ENCODE data around the gene ZDHHC18. TPM values are rescaled to one million over a fixed set of nuclear protein-coding genes. Genes with fewer than 3 reads are reported as not detected.

ZDHHC18 gene, protein sequence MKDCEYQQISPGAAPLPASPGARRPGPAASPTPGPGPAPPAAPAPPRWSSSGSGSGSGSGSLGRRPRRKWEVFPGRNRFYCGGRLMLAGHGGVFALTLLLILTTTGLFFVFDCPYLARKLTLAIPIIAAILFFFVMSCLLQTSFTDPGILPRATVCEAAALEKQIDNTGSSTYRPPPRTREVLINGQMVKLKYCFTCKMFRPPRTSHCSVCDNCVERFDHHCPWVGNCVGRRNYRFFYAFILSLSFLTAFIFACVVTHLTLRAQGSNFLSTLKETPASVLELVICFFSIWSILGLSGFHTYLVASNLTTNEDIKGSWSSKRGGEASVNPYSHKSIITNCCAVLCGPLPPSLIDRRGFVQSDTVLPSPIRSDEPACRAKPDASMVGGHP
- 11.8 TPM for total RNA-seq
- long read RNA-seq, full-length matches to known transcripts, result 7 of 29 reads
- long read RNA-seq, partial matches to known transcripts, result 6 of 29 reads
- long read RNA-seq, other reads (novel, unspliced or antisense), result 16 of 29 reads

DNA sequence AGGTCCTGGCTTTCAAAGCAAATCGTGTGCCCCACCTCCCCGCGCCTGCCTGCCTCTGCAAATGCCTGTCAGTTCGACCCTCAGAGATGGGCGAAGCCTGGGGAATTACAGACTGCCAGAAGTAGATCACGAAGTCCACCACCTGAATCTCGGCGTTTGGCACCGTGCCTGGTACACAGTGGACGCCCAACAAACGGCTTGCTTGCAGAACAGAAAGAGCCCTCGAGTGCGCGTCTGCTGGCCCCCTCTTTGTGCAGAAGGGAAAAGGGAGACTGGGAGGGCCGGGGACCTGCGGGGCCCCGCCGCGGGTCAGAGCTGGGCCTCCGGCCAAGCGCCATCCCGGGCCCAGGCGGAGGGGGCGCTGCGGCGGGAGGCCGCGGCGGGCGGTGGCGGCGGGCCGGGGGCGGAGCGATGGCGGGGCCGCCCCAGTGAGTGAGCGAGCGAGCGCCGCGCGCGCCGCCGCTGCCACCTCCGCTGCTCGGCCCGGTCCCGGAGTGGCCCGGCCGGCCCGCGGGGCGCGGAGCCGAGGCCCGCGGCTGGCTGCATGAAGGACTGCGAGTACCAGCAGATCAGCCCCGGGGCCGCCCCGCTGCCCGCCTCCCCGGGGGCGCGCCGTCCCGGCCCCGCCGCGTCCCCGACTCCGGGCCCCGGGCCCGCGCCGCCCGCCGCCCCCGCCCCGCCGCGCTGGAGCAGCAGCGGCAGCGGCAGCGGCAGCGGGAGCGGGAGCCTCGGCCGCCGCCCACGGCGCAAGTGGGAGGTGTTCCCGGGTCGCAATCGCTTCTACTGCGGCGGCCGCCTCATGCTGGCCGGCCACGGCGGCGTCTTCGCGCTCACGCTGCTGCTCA is at the start of gene ZDHHC18:
ZDHHC18 (plus strand) TSS at position 428 of the 845 bp plus-strand sequence; CDS start at position 545, 117 bp downstream.
- Histone ChIP-seq H3K4me3 (peak within 1 kb of the TSS; percentile 88), H3K27ac (replicated peaks) (peak within 1 kb of the TSS; percentile 86), H3K36me3 (peaks cover 5% of the 10 kb centered on the region), H3K9me3 (replicated peaks) (no peaks in the 10 kb centered on the region), H3K4me1 (peaks cover 46% of the 10 kb centered on the region), H3K27me3 (ENCODE audit: low read depth) (no peaks in the 10 kb centered on the region)
- peak; percentile 73 for DNase-seq
- intact Hi-C loops (cut with micrococcal nuclease), result no loop called here
- TF ChIP-seq, protein P1, sequence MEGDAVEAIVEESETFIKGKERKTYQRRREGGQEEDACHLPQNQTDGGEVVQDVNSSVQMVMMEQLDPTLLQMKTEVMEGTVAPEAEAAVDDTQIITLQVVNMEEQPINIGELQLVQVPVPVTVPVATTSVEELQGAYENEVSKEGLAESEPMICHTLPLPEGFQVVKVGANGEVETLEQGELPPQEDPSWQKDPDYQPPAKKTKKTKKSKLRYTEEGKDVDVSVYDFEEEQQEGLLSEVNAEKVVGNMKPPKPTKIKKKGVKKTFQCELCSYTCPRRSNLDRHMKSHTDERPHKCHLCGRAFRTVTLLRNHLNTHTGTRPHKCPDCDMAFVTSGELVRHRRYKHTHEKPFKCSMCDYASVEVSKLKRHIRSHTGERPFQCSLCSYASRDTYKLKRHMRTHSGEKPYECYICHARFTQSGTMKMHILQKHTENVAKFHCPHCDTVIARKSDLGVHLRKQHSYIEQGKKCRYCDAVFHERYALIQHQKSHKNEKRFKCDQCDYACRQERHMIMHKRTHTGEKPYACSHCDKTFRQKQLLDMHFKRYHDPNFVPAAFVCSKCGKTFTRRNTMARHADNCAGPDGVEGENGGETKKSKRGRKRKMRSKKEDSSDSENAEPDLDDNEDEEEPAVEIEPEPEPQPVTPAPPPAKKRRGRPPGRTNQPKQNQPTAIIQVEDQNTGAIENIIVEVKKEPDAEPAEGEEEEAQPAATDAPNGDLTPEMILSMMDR (IDR thresholded peaks at IDR 0.05; ENCODE audit: borderline replicate concordance), result peak; percentile 67

DNA sequence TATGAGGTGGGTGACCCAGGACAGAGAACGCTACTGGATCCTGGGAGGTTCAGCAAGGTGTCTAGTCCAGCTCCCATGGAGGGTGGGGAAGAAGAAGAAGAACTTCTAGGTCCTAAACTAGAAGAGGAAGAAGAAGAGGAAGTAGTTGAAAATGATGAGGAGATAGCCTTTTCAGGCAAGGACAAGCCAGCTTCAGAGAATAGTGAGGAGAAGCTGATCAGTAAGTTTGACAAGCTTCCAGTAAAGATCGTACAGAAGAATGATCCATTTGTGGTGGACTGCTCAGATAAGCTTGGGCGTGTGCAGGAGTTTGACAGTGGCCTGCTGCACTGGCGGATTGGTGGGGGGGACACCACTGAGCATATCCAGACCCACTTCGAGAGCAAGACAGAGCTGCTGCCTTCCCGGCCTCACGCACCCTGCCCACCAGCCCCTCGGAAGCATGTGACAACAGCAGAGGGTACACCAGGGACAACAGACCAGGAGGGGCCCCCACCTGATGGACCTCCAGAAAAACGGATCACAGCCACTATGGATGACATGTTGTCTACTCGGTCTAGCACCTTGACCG is 47.3 kb upstream of the ZDHHC18 start:
- Histone ChIP-seq H3K27me3 (ENCODE audit: low read depth) (no peaks in the 10 kb centered on the region), H3K4me1 (peaks cover 61% of the 10 kb centered on the region), H3K9me3 (replicated peaks) (no peaks in the 10 kb centered on the region), H3K4me3 (no peak overlapping the region), H3K27ac (replicated peaks) (no peak overlapping the region), H3K36me3 (peaks cover 74% of the 10 kb centered on the region)
- DNase-seq, result no peak
- intact Hi-C loops (cut with micrococcal nuclease), result no loop called here
- TF ChIP-seq, protein P1 (IDR thresholded peaks at IDR 0.05; ENCODE audit: borderline replicate concordance), result no peak

DNA sequence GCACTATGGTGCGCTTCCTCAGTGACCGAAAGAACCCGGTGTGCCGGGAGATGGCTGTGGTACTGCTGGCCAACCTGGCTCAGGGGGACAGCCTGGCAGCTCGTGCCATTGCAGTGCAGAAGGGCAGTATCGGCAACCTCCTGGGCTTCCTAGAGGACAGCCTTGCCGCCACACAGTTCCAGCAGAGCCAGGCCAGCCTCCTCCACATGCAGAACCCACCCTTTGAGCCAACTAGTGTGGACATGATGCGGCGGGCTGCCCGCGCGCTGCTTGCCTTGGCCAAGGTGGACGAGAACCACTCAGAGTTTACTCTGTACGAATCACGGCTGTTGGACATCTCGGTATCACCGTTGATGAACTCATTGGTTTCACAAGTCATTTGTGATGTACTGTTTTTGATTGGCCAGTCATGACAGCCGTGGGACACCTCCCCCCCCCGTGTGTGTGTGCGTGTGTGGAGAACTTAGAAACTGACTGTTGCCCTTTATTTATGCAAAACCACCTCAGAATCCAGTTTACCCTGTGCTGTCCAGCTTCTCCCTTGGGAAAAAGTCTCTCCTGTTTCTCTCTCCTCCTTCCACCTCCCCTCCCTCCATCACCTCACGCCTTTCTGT is 46.0 kb upstream of the ZDHHC18 start:
- TF ChIP-seq, protein P1 (IDR thresholded peaks at IDR 0.05; ENCODE audit: borderline replicate concordance), result no peak
- peaks cover 74% of the 10 kb centered on the region for H3K4me1 ChIP-seq
- no peaks in the 10 kb centered on the region for H3K9me3 ChIP-seq (replicated peaks)
- intact Hi-C loops (cut with micrococcal nuclease), result no loop called here
- no peaks in the 10 kb centered on the region for H3K27me3 ChIP-seq (ENCODE audit: low read depth)
- peaks cover 61% of the 10 kb centered on the region for H3K36me3 ChIP-seq
- no peak overlapping the region for H3K4me3 ChIP-seq
- H3K27ac ChIP-seq (replicated peaks), result no peak overlapping the region
- DNase-seq, result no peak

DNA sequence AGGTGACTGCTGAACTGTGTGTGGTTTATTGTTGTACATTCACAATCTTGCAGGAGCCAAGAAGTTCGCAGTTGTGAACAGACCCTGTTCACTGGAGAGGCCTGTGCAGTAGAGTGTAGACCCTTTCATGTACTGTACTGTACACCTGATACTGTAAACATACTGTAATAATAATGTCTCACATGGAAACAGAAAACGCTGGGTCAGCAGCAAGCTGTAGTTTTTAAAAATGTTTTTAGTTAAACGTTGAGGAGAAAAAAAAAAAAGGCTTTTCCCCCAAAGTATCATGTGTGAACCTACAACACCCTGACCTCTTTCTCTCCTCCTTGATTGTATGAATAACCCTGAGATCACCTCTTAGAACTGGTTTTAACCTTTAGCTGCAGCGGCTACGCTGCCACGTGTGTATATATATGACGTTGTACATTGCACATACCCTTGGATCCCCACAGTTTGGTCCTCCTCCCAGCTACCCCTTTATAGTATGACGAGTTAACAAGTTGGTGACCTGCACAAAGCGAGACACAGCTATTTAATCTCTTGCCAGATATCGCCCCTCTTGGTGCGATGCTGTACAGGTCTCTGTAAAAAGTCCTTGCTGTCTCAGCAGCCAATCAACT is 45.2 kb upstream of the ZDHHC18 start:
- DNase-seq, result no peak
- H3K36me3 ChIP-seq, result peaks cover 53% of the 10 kb centered on the region
- no peak overlapping the region for H3K4me3 ChIP-seq
- peaks cover 75% of the 10 kb centered on the region for H3K4me1 ChIP-seq
- intact Hi-C loops (cut with micrococcal nuclease), result no loop called here
- TF ChIP-seq, protein P1 (IDR thresholded peaks at IDR 0.05; ENCODE audit: borderline replicate concordance), result no peak
- H3K27ac ChIP-seq (replicated peaks), result peak overlapping the region; percentile 18
- no peaks in the 10 kb centered on the region for H3K9me3 ChIP-seq (replicated peaks)
- H3K27me3 ChIP-seq (ENCODE audit: low read depth), result no peaks in the 10 kb centered on the region
